GM13976 (cell line): ENCODE measurements around the gene SUSD1.

ENCODE experiments used
- DNase-seq: peaks from one replicate; pipeline ENCODE4 v3.0.0; 2012; ENCODE audit warnings: low spot score
- CTCF ChIP-seq: IDR thresholded peaks from 2 replicates; pipeline ENCODE4 v1.5.1; 2012; ENCODE audit warnings: borderline replicate concordance, mild to moderate bottlenecking; ENCODE audit not compliant: insufficient read depth; ENCODE audit errors: extremely low read depth, missing control alignments, control extremely low read depth
- in situ Hi-C: fragments of 300-500 bp; cut with MboI; formaldehyde crosslinking; loops from one replicate; pipeline ENCODE4 v1.12.0; 2022; ENCODE audit warnings: low sequenced_read_pairs, mixed read lengths, inconsistent platforms; ENCODE audit not compliant: unreplicated experiment

Gene SUSD1

GRCh38 chr9:112118009-112118408 is 57.1 kb downstream of the SUSD1 start:
- DNase-seq = no peak
- TF ChIP-seq CTCF = no peak
- in situ Hi-C loops = no loop called here

DNA sequence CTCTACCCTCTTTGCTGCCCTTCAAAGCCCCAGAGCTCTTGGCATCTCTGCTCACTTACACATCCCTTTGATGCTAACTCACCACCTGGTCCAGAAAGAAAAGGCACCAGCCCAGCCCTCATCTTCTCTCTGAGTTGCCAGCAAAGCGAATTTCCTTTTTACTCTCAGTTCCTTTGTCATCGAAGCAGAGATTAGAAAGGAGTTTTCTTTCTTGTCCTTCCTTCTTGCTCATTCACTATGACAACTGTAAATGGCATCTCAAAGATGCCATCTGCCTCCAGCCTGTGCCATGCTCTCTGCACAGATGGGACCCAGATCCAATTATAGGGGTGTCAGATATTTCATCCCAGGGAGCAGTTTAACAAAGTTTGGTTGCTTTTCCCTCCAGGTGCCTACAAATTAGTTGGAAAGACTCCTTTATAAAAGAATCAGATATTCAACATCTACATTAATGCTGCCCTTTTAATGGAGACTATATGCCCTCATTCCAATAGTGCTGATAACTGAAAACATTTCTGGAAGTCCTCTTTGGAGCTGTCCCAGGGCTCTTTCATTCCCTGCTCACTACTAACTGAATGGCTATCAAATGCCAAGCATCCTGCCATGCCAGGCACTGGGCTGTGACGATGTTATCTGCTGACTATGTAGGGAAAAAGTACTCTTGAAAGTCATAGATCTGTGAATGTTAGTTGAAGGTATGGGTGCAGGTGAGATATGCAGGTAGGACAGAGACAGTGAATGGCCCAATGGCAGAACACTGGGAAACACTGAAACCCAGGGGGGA is 58.9 kb downstream of the SUSD1 start:
- no peak for TF ChIP-seq CTCF
- no peak for DNase-seq
- in situ Hi-C loops = no loop called here

DNA sequence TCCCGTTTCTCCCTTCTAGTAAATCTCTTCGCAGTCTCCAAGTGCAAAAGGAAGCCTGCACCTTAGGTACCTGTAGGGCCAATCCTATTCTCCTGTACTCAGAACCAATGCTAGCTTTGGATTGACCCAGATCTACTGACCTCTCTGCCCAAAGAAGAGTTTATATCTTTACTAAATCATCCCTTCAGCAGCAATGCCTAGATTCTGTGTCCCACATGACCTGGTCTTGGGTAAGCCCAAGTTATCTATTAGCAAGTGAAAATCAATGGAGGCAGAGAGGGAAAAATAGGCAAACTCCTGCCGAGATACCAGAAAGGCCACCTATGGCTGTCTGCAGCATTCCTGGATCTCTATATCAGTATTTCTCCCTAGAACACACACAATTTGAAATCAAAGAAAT is 60.0 kb downstream of the SUSD1 start:
- no peak for TF ChIP-seq CTCF
- in situ Hi-C loops = no loop called here
- no peak for DNase-seq

- DNase-seq = peak; percentile 29
- peak; percentile 40 for TF ChIP-seq CTCF
- in situ Hi-C loops = no loop called here
Observed at GRCh38 chr9:112112941-112113681, 62.0 kb downstream of the SUSD1 start.

DNA sequence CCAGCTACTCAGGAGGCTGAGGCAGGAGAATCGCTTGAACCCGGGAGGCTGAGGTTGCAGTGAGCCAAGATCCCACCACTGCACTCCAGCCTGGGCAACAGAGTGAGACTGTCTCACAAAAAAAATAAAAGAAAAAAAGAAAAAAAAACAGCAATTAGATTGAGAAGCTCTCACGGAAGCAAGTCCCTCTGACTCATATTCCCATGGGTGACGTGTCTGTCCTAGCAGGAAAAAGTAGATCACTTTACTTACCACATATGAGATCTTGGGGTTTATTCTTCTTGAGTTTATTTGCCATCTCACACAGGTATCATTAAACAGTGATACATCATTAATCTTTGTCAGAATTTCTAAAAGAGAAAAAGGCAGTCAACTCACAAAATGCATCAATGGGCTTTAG is 62.6 kb downstream of the SUSD1 start:
- TF ChIP-seq CTCF = no peak
- DNase-seq = no peak
- in situ Hi-C loops = no loop called here

DNA sequence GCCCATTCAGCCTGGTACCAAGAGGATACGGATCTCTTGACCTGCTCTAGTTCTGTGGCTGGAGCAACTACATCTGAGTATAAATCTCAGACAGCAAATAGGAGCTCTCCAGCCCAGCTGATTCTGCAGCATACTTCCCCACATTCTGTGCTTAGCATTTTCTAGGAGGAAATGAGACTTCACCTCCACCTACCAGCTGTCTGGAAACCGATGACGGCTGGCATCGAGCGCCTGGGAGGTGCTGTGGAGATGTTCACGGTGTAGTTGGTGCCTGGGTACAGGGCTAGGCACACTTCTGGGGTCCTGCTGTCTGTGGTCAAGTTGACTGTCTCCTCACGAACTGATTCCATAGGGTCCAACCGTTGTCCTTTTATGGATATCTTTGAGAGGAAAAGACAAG is 63.6 kb downstream of the SUSD1 start:
- DNase-seq = no peak
- no peak for TF ChIP-seq CTCF
- in situ Hi-C loops = no loop called here

DNA sequence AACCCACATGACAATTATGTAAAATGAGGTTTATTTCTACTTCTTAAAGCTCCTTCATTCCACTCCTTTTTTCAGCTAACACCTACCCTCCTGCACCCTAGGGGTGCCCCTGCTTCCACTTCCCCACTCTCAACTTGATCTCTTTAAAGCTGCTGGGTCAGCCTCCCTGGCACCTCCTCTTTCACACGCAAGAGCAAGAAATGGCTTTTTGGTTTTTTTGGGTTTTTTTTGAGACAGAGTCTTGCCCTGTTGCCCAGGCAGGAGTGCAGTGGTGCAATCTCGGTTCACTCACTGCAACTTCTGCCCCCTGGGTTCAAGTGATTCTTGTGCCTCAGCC is 64.4 kb downstream of the SUSD1 start:
- in situ Hi-C loops = no loop called here
- no peak for DNase-seq
- TF ChIP-seq CTCF = no peak
